Lower leg skin (tissue), 4 donors: Measurements from ENCODE around the gene TRIM29. TPM values are rescaled to one million over a fixed set of nuclear protein-coding genes. Genes with fewer than 3 reads are reported as not detected.

Source experiments
- DNase-seq, 2 donors: peaks; one replicate each; pipeline ENCODE4 v3.0.0-alpha.2; 2019; ENCODE audit warnings: low spot score in 2 of 2
- H3K4me3 ChIP-seq: fragments of 200-600 bp; sonication (generic); 2 replicates; pipeline ENCODE4 v1.5.1; 2017; ENCODE audit warnings: mild to moderate bottlenecking, low read depth; ENCODE audit not compliant: poor library complexity, severe bottlenecking
- POLR2A ChIP-seq, 2 donors: fragments of 450-650 bp; IDR thresholded peaks; one replicate each; pipeline ENCODE4 v1.6.1; 2016 to 2017; ENCODE audit warnings: antibody characterized with exemption in 2 of 2, mild to moderate bottlenecking in 1 of 2, moderate library complexity in 1 of 2
- WGBS, 2 donors: methylation state at CpG; one replicate each; pipeline ENCODE4 v1.1.5; 2018; 5-methylcytosine and 5-hydroxymethylcytosine counted together
- intact Hi-C: fragments of 100-400 bp; cut with DNase I; formaldehyde crosslinking; loops from one replicate; pipeline ENCODE4 v1.15.0; 2023; ENCODE audit warnings: low total_unique reads
- total RNA-seq, 4 donors: library from RNA; depleted of rRNA; stranded (reverse); fragments of >200 nt; gene quantifications; one replicate each; pipeline ENCODE4 v1.1.0, GENCODE V29; 2016
- TF ChIP-seq, protein P1 (sequence below), 3 donors: fragments of 450-650 bp; IDR thresholded peaks; one replicate each; pipeline ENCODE4 v1.5.1; 2016; ENCODE audit warnings: antibody characterized with exemption in 3 of 3, mild to moderate bottlenecking in 3 of 3, moderate library complexity in 2 of 3

TRIM29 gene, protein sequence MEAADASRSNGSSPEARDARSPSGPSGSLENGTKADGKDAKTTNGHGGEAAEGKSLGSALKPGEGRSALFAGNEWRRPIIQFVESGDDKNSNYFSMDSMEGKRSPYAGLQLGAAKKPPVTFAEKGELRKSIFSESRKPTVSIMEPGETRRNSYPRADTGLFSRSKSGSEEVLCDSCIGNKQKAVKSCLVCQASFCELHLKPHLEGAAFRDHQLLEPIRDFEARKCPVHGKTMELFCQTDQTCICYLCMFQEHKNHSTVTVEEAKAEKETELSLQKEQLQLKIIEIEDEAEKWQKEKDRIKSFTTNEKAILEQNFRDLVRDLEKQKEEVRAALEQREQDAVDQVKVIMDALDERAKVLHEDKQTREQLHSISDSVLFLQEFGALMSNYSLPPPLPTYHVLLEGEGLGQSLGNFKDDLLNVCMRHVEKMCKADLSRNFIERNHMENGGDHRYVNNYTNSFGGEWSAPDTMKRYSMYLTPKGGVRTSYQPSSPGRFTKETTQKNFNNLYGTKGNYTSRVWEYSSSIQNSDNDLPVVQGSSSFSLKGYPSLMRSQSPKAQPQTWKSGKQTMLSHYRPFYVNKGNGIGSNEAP
- 1,000 to 10,000 TPM; 1,092 to 1,522 (median 1,226) TPM for total RNA-seq

DNA sequence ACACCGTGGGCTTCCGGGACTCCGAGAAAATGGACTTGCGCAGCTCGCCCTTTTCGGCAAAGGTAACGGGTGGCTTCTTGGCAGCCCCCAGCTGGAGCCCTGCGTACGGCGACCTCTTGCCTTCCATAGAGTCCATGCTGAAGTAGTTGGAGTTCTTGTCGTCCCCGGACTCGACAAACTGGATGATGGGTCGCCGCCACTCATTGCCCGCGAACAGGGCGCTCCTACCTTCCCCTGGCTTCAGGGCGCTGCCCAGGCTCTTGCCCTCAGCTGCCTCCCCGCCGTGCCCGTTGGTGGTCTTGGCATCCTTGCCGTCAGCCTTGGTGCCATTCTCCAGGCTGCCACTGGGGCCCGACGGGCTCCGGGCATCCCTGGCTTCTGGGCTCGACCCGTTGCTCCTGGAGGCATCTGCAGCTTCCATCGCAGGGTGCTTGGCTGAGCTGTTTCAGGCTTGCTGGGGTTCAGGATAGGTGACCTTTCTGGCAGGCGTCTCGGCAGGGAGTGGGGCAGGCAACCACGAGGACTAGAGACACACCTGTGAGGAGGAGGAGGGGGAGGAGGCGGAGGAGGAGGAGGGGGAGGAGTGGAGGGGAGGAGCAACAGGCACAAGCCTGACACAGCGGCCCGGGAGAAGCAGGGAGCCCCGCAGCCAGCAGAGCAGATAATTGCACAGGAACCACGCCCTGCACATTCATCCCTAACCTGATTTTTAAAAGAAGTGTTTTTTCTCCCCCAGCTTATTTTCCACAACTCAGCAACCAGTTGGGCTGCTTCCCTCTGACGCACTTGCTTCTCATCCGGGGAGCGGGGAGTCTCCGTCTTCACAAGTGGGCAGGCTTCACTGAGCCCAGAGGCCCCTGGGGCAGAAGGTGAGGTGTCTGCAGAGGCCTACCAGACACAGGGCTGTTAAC lies at the start of gene TRIM29:
TRIM29 (minus strand) TSS at position 503 of the 911 bp plus-strand sequence; CDS start at position 421, 82 bp downstream.
- 46 to 48% methylated on average over 38 to 41 of the region's 41 CpGs for WGBS, 2 donors
- intact Hi-C loops = no loop called here
- peak; percentile 81 to 91 for DNase-seq
- H3K4me3 ChIP-seq = peak within 1 kb of the TSS; percentile 48
- peak in 1 of 2 donors; percentile 15 for TF ChIP-seq POLR2A (IDR thresholded peaks at IDR 0.05)
- TF ChIP-seq, protein P1, sequence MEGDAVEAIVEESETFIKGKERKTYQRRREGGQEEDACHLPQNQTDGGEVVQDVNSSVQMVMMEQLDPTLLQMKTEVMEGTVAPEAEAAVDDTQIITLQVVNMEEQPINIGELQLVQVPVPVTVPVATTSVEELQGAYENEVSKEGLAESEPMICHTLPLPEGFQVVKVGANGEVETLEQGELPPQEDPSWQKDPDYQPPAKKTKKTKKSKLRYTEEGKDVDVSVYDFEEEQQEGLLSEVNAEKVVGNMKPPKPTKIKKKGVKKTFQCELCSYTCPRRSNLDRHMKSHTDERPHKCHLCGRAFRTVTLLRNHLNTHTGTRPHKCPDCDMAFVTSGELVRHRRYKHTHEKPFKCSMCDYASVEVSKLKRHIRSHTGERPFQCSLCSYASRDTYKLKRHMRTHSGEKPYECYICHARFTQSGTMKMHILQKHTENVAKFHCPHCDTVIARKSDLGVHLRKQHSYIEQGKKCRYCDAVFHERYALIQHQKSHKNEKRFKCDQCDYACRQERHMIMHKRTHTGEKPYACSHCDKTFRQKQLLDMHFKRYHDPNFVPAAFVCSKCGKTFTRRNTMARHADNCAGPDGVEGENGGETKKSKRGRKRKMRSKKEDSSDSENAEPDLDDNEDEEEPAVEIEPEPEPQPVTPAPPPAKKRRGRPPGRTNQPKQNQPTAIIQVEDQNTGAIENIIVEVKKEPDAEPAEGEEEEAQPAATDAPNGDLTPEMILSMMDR (IDR thresholded peaks at IDR 0.05) = no peak

GRCh38 chr11:120186774-120187591 lies 49.1 kb upstream of the TRIM29 start:
- peak in 1 of 2 donors; percentile 78 for DNase-seq
- TF ChIP-seq, protein P1 (IDR thresholded peaks at IDR 0.05) = no peak
- no peak for TF ChIP-seq POLR2A (IDR thresholded peaks at IDR 0.05)
- intact Hi-C loops = no loop called here
- no peak overlapping the region for H3K4me3 ChIP-seq
- 40 to 48% methylated on average over 15 to 17 of the region's 17 CpGs for WGBS, 2 donors

- no peak overlapping the region for H3K4me3 ChIP-seq
- TF ChIP-seq, protein P1 (IDR thresholded peaks at IDR 0.05) = no peak
- TF ChIP-seq POLR2A (IDR thresholded peaks at IDR 0.05) = no peak
- peak in 1 of 2 donors; percentile 68 for DNase-seq
- intact Hi-C loops = no loop called here
Observed at GRCh38 chr11:120186456-120186773, 48.5 kb upstream of the TRIM29 start.

DNA sequence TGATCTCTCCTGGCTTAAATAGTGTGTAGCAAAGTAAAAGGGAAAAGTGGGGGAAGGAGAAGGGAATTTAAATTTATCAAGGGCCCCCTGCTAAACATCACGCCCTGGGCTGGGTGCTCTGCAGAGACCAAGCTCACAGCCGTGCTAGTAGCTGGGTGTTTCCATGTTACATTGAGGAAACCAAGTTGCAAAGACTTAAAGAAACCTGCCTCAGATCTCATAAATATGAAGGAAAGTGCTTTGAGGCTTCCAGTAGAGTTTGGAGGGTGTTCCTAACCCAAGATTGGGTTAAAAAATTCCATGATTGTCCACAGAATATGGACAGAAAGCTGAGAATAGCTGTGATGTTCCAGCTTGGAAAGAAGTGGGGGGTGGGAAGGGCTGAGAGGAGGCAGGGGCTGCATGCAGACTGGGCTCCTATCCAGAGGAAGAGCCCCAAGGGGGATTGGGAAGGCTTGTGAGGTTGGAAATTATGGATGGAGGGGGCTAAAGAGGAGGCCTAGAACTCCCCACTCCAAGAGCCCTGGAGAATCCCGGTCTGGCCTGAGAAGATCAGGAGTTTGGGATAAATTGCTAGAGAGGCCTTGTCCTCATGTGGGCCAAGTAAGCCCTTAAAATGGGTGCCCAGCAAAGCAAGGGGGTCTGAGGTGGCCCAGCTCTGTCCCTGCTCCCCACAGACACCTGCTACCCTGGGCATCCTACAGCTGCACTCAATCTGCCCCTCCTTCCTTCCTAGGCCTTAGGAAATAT lies 48.0 kb upstream of the TRIM29 start:
- intact Hi-C loops = no loop called here
- H3K4me3 ChIP-seq = no peak overlapping the region
- WGBS, 2 donors = 46 to 52% methylated on average over 3 of the region's 3 CpGs
- peak in 1 of 2 donors; percentile 77 for DNase-seq
- TF ChIP-seq, protein P1 (IDR thresholded peaks at IDR 0.05) = no peak
- no peak for TF ChIP-seq POLR2A (IDR thresholded peaks at IDR 0.05)
